T47D (cell line): ENCODE measurements around the gene GAGE12J.
"Not testable (repeated sequence)": the region's sequence is repeated elsewhere in the genome, so short reads cannot be mapped to it uniquely, and the experiment has no call there.

Experiments
- DNase-seq, 2 experiments: peaks; one replicate each; pipeline versions ENCODE4 v3.0.0 to v3.0.0-alpha.2; 2011 to 2012; ENCODE audit warnings: low read depth in 1 of 2, low spot score in 1 of 2
- in situ Hi-C: cut with HindIII; loops from 2 replicates; pipeline ENCODE4 v1.10.0; 2016; ENCODE audit warnings: low sequenced_read_pairs, low pct_unique_long_range_greater_than_20kb

Gene GAGE12J

GRCh38 chrX:49344496-49345175 lies 22.8 kb downstream of the GAGE12J start:
- in situ Hi-C loops, DNase-seq: not testable (repeated sequence)

DNA sequence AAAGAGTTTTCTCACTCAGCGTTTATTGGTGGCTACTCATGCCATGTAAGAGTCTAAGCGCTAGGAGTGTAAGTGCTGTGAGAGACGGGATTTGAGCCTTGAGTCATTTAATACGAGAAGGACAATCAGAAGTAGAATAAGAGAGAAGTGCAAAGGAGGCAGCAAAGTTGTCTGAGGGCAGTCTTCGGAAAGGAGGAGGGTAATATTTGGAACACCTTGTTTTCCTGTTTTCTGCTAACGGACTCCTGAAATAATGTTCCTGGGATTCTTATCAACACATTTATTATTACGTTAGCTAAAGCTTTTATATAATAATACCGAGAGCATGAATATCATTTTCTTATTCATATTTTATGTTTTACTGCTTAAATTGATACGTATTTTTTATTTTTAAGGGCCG lies 23.6 kb downstream of the GAGE12J start:
- in situ Hi-C loops, DNase-seq: not testable (repeated sequence)

- peak in 1 of 2 experiments; percentile 3 for DNase-seq
- in situ Hi-C loops: not testable (repeated sequence)
Observed at GRCh38 chrX:49346150-49346549, 24.3 kb downstream of the GAGE12J start.
